ENCODE data around the gene BCAT1.
"Not testable (repeated sequence)": the region's sequence is repeated elsewhere in the genome, so short reads cannot be mapped to it uniquely, and the experiment has no call there.

Gene BCAT1

GRCh38 chr12:24851883-24852282 is 97.0 kb downstream of the BCAT1 start:
- not testable (repeated sequence) for DNase-seq (ENCODE audit: low spot score); H2AK5ac ChIP-seq (ENCODE audit: low read depth, low read length); H3K9ac ChIP-seq (ENCODE audit: low read depth, low read length, poor library complexity); H4K91ac ChIP-seq (ENCODE audit: low read depth, low read length, poor library complexity); H2BK15ac ChIP-seq (ENCODE audit: low read length); H3K4me1 ChIP-seq (ENCODE audit: control insufficient read depth in 2 of 2, insufficient read depth in 1 of 2, low read depth in 1 of 2, low read length in 2 of 2); H3K27ac ChIP-seq (replicated peaks; ENCODE audit: low read length); H2BK120ac ChIP-seq (ENCODE audit: low read depth, low read length); H4K8ac ChIP-seq (ENCODE audit: low read depth, low read length); H3K4me3 ChIP-seq (ENCODE audit: low read length in 2 of 2); H3K4ac ChIP-seq (ENCODE audit: low read length); H3K4me2 ChIP-seq (ENCODE audit: insufficient read depth, low read length, poor library complexity, severe bottlenecking); H2BK12ac ChIP-seq (ENCODE audit: low read length); H3K14ac ChIP-seq (ENCODE audit: low read length); H2AFZ ChIP-seq (ENCODE audit: low read length); H3K18ac ChIP-seq (ENCODE audit: low read length); H2BK5ac ChIP-seq (ENCODE audit: low read length); H3K79me1 ChIP-seq (ENCODE audit: low read depth, low read length); H3K27me3 ChIP-seq (ENCODE audit: control insufficient read depth in 3 of 3, insufficient read depth in 3 of 3, low read depth in 1 of 3, low read length in 3 of 3); H3K23ac ChIP-seq (ENCODE audit: low read depth, low read length, poor library complexity)
- no CpG with 5 or more reads among the region's 2 CpGs for WGBS, 2 donors (ENCODE audit: extremely low coverage in 2 of 2, insufficient read length in 2 of 2, insufficient replicate concordance in 1 of 2)
- peaks cover 3 to 15% of the 10 kb centered on the region in 2 donors for H3K9me3 ChIP-seq (replicated peaks in 1 of 2; ENCODE audit: control insufficient read depth in 2 of 2, insufficient read depth in 1 of 2, low read depth in 1 of 2, low read length in 2 of 2)
- peaks cover 12 to 72% of the 10 kb centered on the region in 2 donors for H3K36me3 ChIP-seq (replicated peaks in 1 of 2; ENCODE audit: control insufficient read depth in 2 of 2, insufficient read depth in 2 of 2, low read length in 2 of 2)

- H4K91ac ChIP-seq (ENCODE audit: low read depth, low read length, poor library complexity), result no peak overlapping the region
- no peak overlapping the region for H2BK5ac ChIP-seq (ENCODE audit: low read length)
- H3K4ac ChIP-seq (ENCODE audit: low read length), result no peak overlapping the region
- no peak overlapping the region for H3K14ac ChIP-seq (ENCODE audit: low read length)
- no peak overlapping the region for H2BK15ac ChIP-seq (ENCODE audit: low read length)
- no peak overlapping the region for H3K18ac ChIP-seq (ENCODE audit: low read length)
- no peak for DNase-seq (ENCODE audit: low spot score)
- H2BK12ac ChIP-seq (ENCODE audit: low read length), result no peak overlapping the region
- no peak overlapping the region for H2AFZ ChIP-seq (ENCODE audit: low read length)
- no peaks in the 10 kb centered on the region for H3K4me1 ChIP-seq (ENCODE audit: control insufficient read depth in 2 of 2, insufficient read depth in 1 of 2, low read depth in 1 of 2, low read length in 2 of 2)
- no peak overlapping the region for H2AK5ac ChIP-seq (ENCODE audit: low read depth, low read length)
- H3K4me3 ChIP-seq (ENCODE audit: low read length in 2 of 2), result no peak overlapping the region
- no peak overlapping the region for H2BK120ac ChIP-seq (ENCODE audit: low read depth, low read length)
- H3K27ac ChIP-seq (replicated peaks; ENCODE audit: low read length), result no peak overlapping the region
- no peak overlapping the region for H3K9ac ChIP-seq (ENCODE audit: low read depth, low read length, poor library complexity)
- peaks cover 12 to 70% of the 10 kb centered on the region in 2 donors for H3K36me3 ChIP-seq (replicated peaks in 1 of 2; ENCODE audit: control insufficient read depth in 2 of 2, insufficient read depth in 2 of 2, low read length in 2 of 2)
- no peaks in the 10 kb centered on the region for H3K79me1 ChIP-seq (ENCODE audit: low read depth, low read length)
- H3K27me3 ChIP-seq (ENCODE audit: control insufficient read depth in 3 of 3, insufficient read depth in 3 of 3, low read depth in 1 of 3, low read length in 3 of 3), result no peaks in the 10 kb centered on the region
- no peak overlapping the region for H3K4me2 ChIP-seq (ENCODE audit: insufficient read depth, low read length, poor library complexity, severe bottlenecking)
- WGBS, 2 donors (ENCODE audit: extremely low coverage in 2 of 2, insufficient read length in 2 of 2, insufficient replicate concordance in 1 of 2), result no CpG with 5 or more reads among the region's 3 CpGs
- no peak overlapping the region for H3K23ac ChIP-seq (ENCODE audit: low read depth, low read length, poor library complexity)
- H4K8ac ChIP-seq (ENCODE audit: low read depth, low read length), result no peak overlapping the region
- peaks cover 3 to 10% of the 10 kb centered on the region in 2 donors for H3K9me3 ChIP-seq (replicated peaks in 1 of 2; ENCODE audit: control insufficient read depth in 2 of 2, insufficient read depth in 1 of 2, low read depth in 1 of 2, low read length in 2 of 2)
Measured at GRCh38 chr12:24851341-24851740, 97.6 kb downstream of the BCAT1 start.

- Histone ChIP-seq H3K23ac (ENCODE audit: low read depth, low read length, poor library complexity) (no peak overlapping the region), H4K91ac (ENCODE audit: low read depth, low read length, poor library complexity) (no peak overlapping the region), H2AK5ac (ENCODE audit: low read depth, low read length) (no peak overlapping the region), H2BK5ac (ENCODE audit: low read length) (no peak overlapping the region), H3K14ac (ENCODE audit: low read length) (no peak overlapping the region), H4K8ac (ENCODE audit: low read depth, low read length) (no peak overlapping the region), H3K4me1 (ENCODE audit: control insufficient read depth in 2 of 2, insufficient read depth in 1 of 2, low read depth in 1 of 2, low read length in 2 of 2) (no peaks in the 10 kb centered on the region), H3K9ac (ENCODE audit: low read depth, low read length, poor library complexity) (no peak overlapping the region), H3K4me3 (ENCODE audit: low read length in 2 of 2) (no peak overlapping the region), H3K4ac (ENCODE audit: low read length) (no peak overlapping the region), H3K27me3 (ENCODE audit: control insufficient read depth in 3 of 3, insufficient read depth in 3 of 3, low read depth in 1 of 3, low read length in 3 of 3) (no peaks in the 10 kb centered on the region), H3K18ac (ENCODE audit: low read length) (no peak overlapping the region), H3K4me2 (ENCODE audit: insufficient read depth, low read length, poor library complexity, severe bottlenecking) (no peak overlapping the region), H2AFZ (ENCODE audit: low read length) (no peak overlapping the region), H3K79me1 (ENCODE audit: low read depth, low read length) (no peaks in the 10 kb centered on the region), H2BK12ac (ENCODE audit: low read length) (no peak overlapping the region), H3K27ac (replicated peaks; ENCODE audit: low read length) (no peak overlapping the region), H2BK120ac (ENCODE audit: low read depth, low read length) (no peak overlapping the region), H3K36me3 (replicated peaks in 1 of 2; ENCODE audit: control insufficient read depth in 2 of 2, insufficient read depth in 2 of 2, low read length in 2 of 2) (peaks cover 10 to 71% of the 10 kb centered on the region in 2 donors), H3K9me3 (replicated peaks in 1 of 2; ENCODE audit: control insufficient read depth in 2 of 2, insufficient read depth in 1 of 2, low read depth in 1 of 2, low read length in 2 of 2) (peaks cover 0 to 4% of the 10 kb centered on the region in 2 donors), H2BK15ac (ENCODE audit: low read length) (no peak overlapping the region)
- no CpG with 5 or more reads among the region's 3 CpGs for WGBS, 2 donors (ENCODE audit: extremely low coverage in 2 of 2, insufficient read length in 2 of 2, insufficient replicate concordance in 1 of 2)
- DNase-seq (ENCODE audit: low spot score), result no peak
Measured at GRCh38 chr12:24850496-24850895, 98.4 kb downstream of the BCAT1 start.

- Histone ChIP-seq H2BK5ac (ENCODE audit: low read length) (no peak overlapping the region), H3K18ac (ENCODE audit: low read length) (no peak overlapping the region), H3K79me1 (ENCODE audit: low read depth, low read length) (no peaks in the 10 kb centered on the region), H3K4me1 (ENCODE audit: control insufficient read depth in 2 of 2, insufficient read depth in 1 of 2, low read depth in 1 of 2, low read length in 2 of 2) (no peaks in the 10 kb centered on the region), H3K36me3 (replicated peaks in 1 of 2; ENCODE audit: control insufficient read depth in 2 of 2, insufficient read depth in 2 of 2, low read length in 2 of 2) (peaks cover 10 to 80% of the 10 kb centered on the region in 2 donors), H3K4me3 (ENCODE audit: low read length in 2 of 2) (no peak overlapping the region), H3K23ac (ENCODE audit: low read depth, low read length, poor library complexity) (no peak overlapping the region), H2BK15ac (ENCODE audit: low read length) (no peak overlapping the region), H4K91ac (ENCODE audit: low read depth, low read length, poor library complexity) (no peak overlapping the region), H4K8ac (ENCODE audit: low read depth, low read length) (no peak overlapping the region), H3K27ac (replicated peaks; ENCODE audit: low read length) (no peak overlapping the region), H3K4me2 (ENCODE audit: insufficient read depth, low read length, poor library complexity, severe bottlenecking) (no peak overlapping the region), H3K9me3 (replicated peaks in 1 of 2; ENCODE audit: control insufficient read depth in 2 of 2, insufficient read depth in 1 of 2, low read depth in 1 of 2, low read length in 2 of 2) (peaks cover 0 to 4% of the 10 kb centered on the region in 2 donors), H3K27me3 (ENCODE audit: control insufficient read depth in 3 of 3, insufficient read depth in 3 of 3, low read depth in 1 of 3, low read length in 3 of 3) (no peaks in the 10 kb centered on the region), H3K14ac (ENCODE audit: low read length) (no peak overlapping the region), H2AFZ (ENCODE audit: low read length) (no peak overlapping the region), H3K4ac (ENCODE audit: low read length) (no peak overlapping the region), H2BK12ac (ENCODE audit: low read length) (no peak overlapping the region), H2AK5ac (ENCODE audit: low read depth, low read length) (no peak overlapping the region), H2BK120ac (ENCODE audit: low read depth, low read length) (no peak overlapping the region), H3K9ac (ENCODE audit: low read depth, low read length, poor library complexity) (no peak overlapping the region)
- WGBS, 2 donors (ENCODE audit: extremely low coverage in 2 of 2, insufficient read length in 2 of 2, insufficient replicate concordance in 1 of 2), result no CpG with 5 or more reads among the region's 8 CpGs
- no peak for DNase-seq (ENCODE audit: low spot score)
Measured at GRCh38 chr12:24848941-24849477, 99.9 kb downstream of the BCAT1 start.

Data from neuronal stem cell (in vitro differentiated cells).